Prostate gland (tissue), 2 donors: ENCODE measurements around the gene ABCA9.

Experiments
- POLR2A ChIP-seq: fragments of 450-650 bp; IDR thresholded peaks from one replicate; pipeline ENCODE4 v1.6.1; 2016; ENCODE audit warnings: antibody characterized with exemption, mild to moderate bottlenecking
- POLR2AphosphoS5 ChIP-seq: sonication (generic); formaldehyde crosslinking; IDR thresholded peaks from one replicate; pipeline ENCODE4 v1.6.1; 2017; ENCODE audit warnings: antibody characterized with exemption
- TF ChIP-seq, protein P1 (sequence below), 4 experiments: fragments of 200-600 bp in 2 of 4; fragments of 450-650 bp in 2 of 4; sonication (generic) in 2 of 4; IDR thresholded peaks; 1 replicate in 3 of 4; 2 replicates in 1 of 4; pipeline ENCODE4 v1.5.1; 2016 to 2019; ENCODE audit warnings: antibody characterized with exemption in 4 of 4, mild to moderate bottlenecking in 2 of 4, moderate library complexity in 2 of 4

- TF ChIP-seq, protein P1, sequence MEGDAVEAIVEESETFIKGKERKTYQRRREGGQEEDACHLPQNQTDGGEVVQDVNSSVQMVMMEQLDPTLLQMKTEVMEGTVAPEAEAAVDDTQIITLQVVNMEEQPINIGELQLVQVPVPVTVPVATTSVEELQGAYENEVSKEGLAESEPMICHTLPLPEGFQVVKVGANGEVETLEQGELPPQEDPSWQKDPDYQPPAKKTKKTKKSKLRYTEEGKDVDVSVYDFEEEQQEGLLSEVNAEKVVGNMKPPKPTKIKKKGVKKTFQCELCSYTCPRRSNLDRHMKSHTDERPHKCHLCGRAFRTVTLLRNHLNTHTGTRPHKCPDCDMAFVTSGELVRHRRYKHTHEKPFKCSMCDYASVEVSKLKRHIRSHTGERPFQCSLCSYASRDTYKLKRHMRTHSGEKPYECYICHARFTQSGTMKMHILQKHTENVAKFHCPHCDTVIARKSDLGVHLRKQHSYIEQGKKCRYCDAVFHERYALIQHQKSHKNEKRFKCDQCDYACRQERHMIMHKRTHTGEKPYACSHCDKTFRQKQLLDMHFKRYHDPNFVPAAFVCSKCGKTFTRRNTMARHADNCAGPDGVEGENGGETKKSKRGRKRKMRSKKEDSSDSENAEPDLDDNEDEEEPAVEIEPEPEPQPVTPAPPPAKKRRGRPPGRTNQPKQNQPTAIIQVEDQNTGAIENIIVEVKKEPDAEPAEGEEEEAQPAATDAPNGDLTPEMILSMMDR (IDR thresholded peaks at IDR 0.05): no peak
- TF ChIP-seq POLR2A: no peak
- no peak for TF ChIP-seq POLR2AphosphoS5
These were observed 16.4 kb downstream of the ABCA9 start for GRCh38 chr17:69044371-69044770.
